ENCODE results near the gene PROSER3. TPM values are rescaled to one million over a fixed set of nuclear protein-coding genes. Genes with fewer than 3 reads are reported as not detected.

Gene PROSER3
- total and polyA plus RNA-seq, 9 of the 15 experiments (the other 6 are each of a cell fraction or from before 2014, with no cell fraction given) = 1.0 to 39.5 (median 5.1) TPM

GRCh38 chr19:35739275-35740107 lies 18.5 kb upstream of the PROSER3 start:
- 83% methylated on average over 27 of the region's 29 CpGs for WGBS (ENCODE audit: insufficient coverage, low coverage, missing lambda C conversion rate)
- TF ChIP-seq ELF4 (CRISPR knock-in tag; IDR thresholded peaks at IDR 0.05) (no peak), SUPT5H (IDR thresholded peaks at IDR 0.05) (0 out of 2 replicates have a peak, but pooled peaks have one; percentile 37), ZNF212 (CRISPR knock-in tag; IDR thresholded peaks at IDR 0.05) (no peak), ZBTB7A (IDR thresholded peaks at IDR 0.05; ENCODE audit: borderline replicate concordance, control insufficient read depth, low read depth, low read length) (0 out of 2 replicates have a peak, but pooled peaks have one; percentile 1), ZBTB5 (IDR thresholded peaks at IDR 0.05) (no peak), PTRF (tag; IDR thresholded peaks at IDR 0.05) (no peak), TAF1 (IDR thresholded peaks at IDR 0.05; ENCODE audit: control insufficient read depth, extremely low read depth, insufficient read depth, low read length, severe bottlenecking) (no peak), E2F6 (IDR thresholded peaks at IDR 0.05; ENCODE audit: borderline replicate concordance in 1 of 2, extremely low read depth in 1 of 2, insufficient read depth in 1 of 2, insufficient read length in 1 of 2, low read depth in 1 of 2, low read length in 1 of 2, poor library complexity in 1 of 2, severe bottlenecking in 1 of 2) (no peak), POLR2A (conservative IDR thresholded peaks at IDR 0.05) (peak; percentile 53), POLR2G (IDR thresholded peaks at IDR 0.05; ENCODE audit: low read depth, low read length) (0 out of 2 replicates have a peak, but pooled peaks have one; percentile 15), ZBTB49 (CRISPR knock-in tag; IDR thresholded peaks at IDR 0.05; ENCODE audit: borderline replicate concordance) (no peak), MNT (conservative IDR thresholded peaks at IDR 0.05) (no peak)

More at GRCh38 chr19:35739275-35740107, 18.5 kb upstream of the PROSER3 start:
- ChIA-PET POLR2A (interaction anchor here (0.9 to 2.7 kb wide), 6 partner anchors 8 to 35 kb away, joined by 3 to 19 read pairs (median 4); partner anchors contain the start of genes PROSER3 and ZBTB32), CTCF (ENCODE audit: low intra/inter-chr PET ratio) (no interaction called here)
- H3K36me3 ChIP-seq (ENCODE audit: control insufficient read depth, insufficient read depth, low read length) = peaks cover 66% of the 10 kb centered on the region; the same call in 2 of the 3 replicates
- no peaks in the 10 kb centered on the region for H3K27me3 ChIP-seq (ENCODE audit: control insufficient read depth in 2 of 2, insufficient read depth in 2 of 2, low read length in 2 of 2)
- peak overlapping the region; percentile 65 for H3K4me3 ChIP-seq
- H3K27ac ChIP-seq (ENCODE audit: extremely low read depth, low read depth, low read length) = peak overlapping the region; percentile 66
- DNase-seq (ENCODE audit: extremely low read depth in 1 of 4, low spot score in 3 of 4) (no peak), FAIRE-seq (no peak), ATAC-seq (no peak)
- in situ Hi-C loops (cut with MboI) (no loop called here), intact Hi-C loops (cut with micrococcal nuclease) (loop anchor here (10.0 kb wide), 1 partner anchor 95 kb away; the partner anchor contains the start of genes COX6B1 and ETV2)
- no peaks in the 10 kb centered on the region for H3K9me3 ChIP-seq (replicated peaks; ENCODE audit: control insufficient read depth, insufficient read depth, low read depth, low read length)
- BruUV-seq (replicated peaks) = no TSS peak
- no peaks in the 10 kb centered on the region; the same call in 2 of the 3 replicates for H3K79me2 ChIP-seq (ENCODE audit: control insufficient read depth, insufficient read depth, low read length)
- H3K9ac ChIP-seq (ENCODE audit: insufficient read depth in 1 of 2, low read depth in 2 of 2, low read length in 2 of 2) = peak overlapping the region; percentile 53 to 92
- no peaks in the 10 kb centered on the region for H3K9me1 ChIP-seq (ENCODE audit: control insufficient read depth, insufficient read depth, low read length)
- H2AFZ ChIP-seq (ENCODE audit: low read depth, low read length) = no peak overlapping the region
- H4K20me1 ChIP-seq (replicated peaks; ENCODE audit: control insufficient read depth, insufficient read depth, low read length) = no peaks in the 10 kb centered on the region
- peaks cover 22 to 50% of the 10 kb centered on the region in 2 experiments; a peak in 4 of 5 replicates for H3K4me1 ChIP-seq (replicated peaks in 1 of 2; ENCODE audit: control insufficient read depth in 2 of 2, insufficient read depth in 2 of 2, low read length in 2 of 2)
- peak overlapping the region; percentile 82 for H3K4me2 ChIP-seq (ENCODE audit: insufficient read depth, low read length)

Data from K562 (cell line).